ENCODE results near the gene IFT22.

- TF ChIP-seq ZNF629 (tag by site-specific recombination; IDR thresholded peaks at IDR 0.05) (no peak), ZNF580 (tag by site-specific recombination; IDR thresholded peaks at IDR 0.05) (no peak), ZNF747 (tag by site-specific recombination; IDR thresholded peaks at IDR 0.05) (no peak)
Measured at GRCh38 chr7:101300465-101301376, 20.9 kb downstream of the IFT22 start.
